HCT116 (cell line): ENCODE data around the gene SLC16A13. TPM values are rescaled to one million over a fixed set of nuclear protein-coding genes. Genes with fewer than 3 reads are reported as not detected.

Experiments
- ATAC-seq: fragments of 200-7000 bp; cut with Tn5 transposase; 2 replicates; pipeline ENCODE4 v1.9.1; 2020; ENCODE audit warnings: mild to moderate bottlenecking, moderate library complexity
- BruUV-seq: library from RNA; stranded (reverse); fragments of 400-500 nt; replicated peaks from 2 replicates; lab custom pipeline; 2021; lab: Mats Ljungman, UMichigan
- CTCF ChIA-PET: fragments of 300-600 bp; sonication (Branson Sonifier 250); formaldehyde crosslinking; loops from one replicate; lab custom pipeline; 2021; ENCODE audit warnings: antibody characterized with exemption; lab: Charles Lee
- POLR2A ChIA-PET: fragments of 300-600, 350-600 bp; sonication (Branson Sonifier 250); formaldehyde crosslinking; loops from one replicate; lab custom pipeline; 2021; ENCODE audit warnings: antibody characterized with exemption; lab: Charles Lee
- RAD21 ChIA-PET, 2 experiments: fragments of 300-600 bp; sonication (Branson Sonifier 250); formaldehyde crosslinking; loops; one replicate each; lab custom pipeline; 2023; ENCODE audit warnings: low total read pairs in 2 of 2; ENCODE audit not compliant: uncharacterized antibody in 2 of 2, unreplicated experiment in 2 of 2, low non-redundant PET in 1 of 2; lab: Charles Lee
- DNase-seq: peaks from one replicate; pipeline ENCODE4 v3.0.0-alpha.2; 2010; ENCODE audit warnings: low read depth, low spot score
- H2AFZ ChIP-seq: fragments of 200-600 bp; shearing (Covaris generic), sonication (generic); 2 replicates; pipeline ENCODE4 v1.6.1; 2017; ENCODE audit warnings: low read depth, mixed run types, mixed read lengths, antibody characterized with exemption, low read length; ENCODE audit not compliant: poor library complexity, severe bottlenecking
- H3K27ac ChIP-seq: 2 replicates; pipeline ENCODE4 v1.5.1; 2012; ENCODE audit warnings: low read depth, low read length
- H3K27me3 ChIP-seq: fragments of 200-600 bp; sonication (generic); 2 replicates; pipeline ENCODE4 v1.6.1; 2016; ENCODE audit warnings: mixed run types, low read length, mixed read lengths; ENCODE audit not compliant: insufficient read depth
- H3K36me3 ChIP-seq, 2 experiments: fragments of 200-500 bp in 1 of 2; fragments of 200-600 bp in 1 of 2; sonication (Bioruptor generic) in 1 of 2; sonication (generic) in 1 of 2; 2 replicates each; pipeline versions ENCODE4 v1.5.1 to v1.6.1; 2014 to 2016; ENCODE audit warnings: low read length in 2 of 2, inconsistent platforms in 1 of 2, mixed read lengths in 1 of 2, mixed run types in 1 of 2; ENCODE audit not compliant: insufficient read depth in 2 of 2, control insufficient read depth in 1 of 2
- H3K4me1 ChIP-seq, 2 experiments: fragments of 200-600 bp in 1 of 2; sonication (generic) in 1 of 2; 2 replicates each; pipeline versions ENCODE4 v1.5.1 to v1.6.1; 2012 to 2017; ENCODE audit warnings: low read length in 2 of 2, inconsistent platforms in 1 of 2, mild to moderate bottlenecking in 1 of 2, mixed read lengths in 1 of 2, mixed run types in 1 of 2, moderate library complexity in 1 of 2; ENCODE audit not compliant: insufficient read depth in 2 of 2, control insufficient read depth in 1 of 2
- H3K4me2 ChIP-seq: fragments of 200-600 bp; sonication (generic); 2 replicates; pipeline ENCODE4 v1.6.1; 2017; ENCODE audit warnings: mixed run types, low read length, mixed read lengths
- H3K4me3 ChIP-seq, 2 experiments: fragments of 200-600 bp in 1 of 2; sonication (generic) in 1 of 2; replicated peaks in 1 of 2; 2 replicates each; pipeline ENCODE4 v1.5.1; 2011 to 2016; ENCODE audit warnings: low read length in 2 of 2, control low read depth in 1 of 2, low read depth in 1 of 2, mild to moderate bottlenecking in 1 of 2, mixed read lengths in 1 of 2, mixed run types in 1 of 2
- H3K79me2 ChIP-seq: fragments of 200-600 bp; sonication (generic); 2 replicates; pipeline ENCODE4 v1.6.1; 2017; ENCODE audit warnings: mild to moderate bottlenecking, mixed run types, low read length, moderate library complexity, mixed read lengths; ENCODE audit not compliant: insufficient read depth
- H3K9ac ChIP-seq: fragments of 200-600 bp; sonication (generic); 2 replicates; pipeline ENCODE4 v1.6.1; 2016; ENCODE audit warnings: low read length, mixed read lengths
- H3K9me2 ChIP-seq: fragments of 200-600 bp; sonication (generic), shearing (Covaris generic); 2 replicates; pipeline ENCODE4 v1.6.1; 2017; ENCODE audit warnings: mixed run types, mild to moderate bottlenecking, moderate library complexity; ENCODE audit not compliant: insufficient read depth
- H3K9me3 ChIP-seq, 2 experiments: fragments of 200-500 bp in 1 of 2; fragments of 200-600 bp in 1 of 2; sonication (Bioruptor generic) in 1 of 2; sonication (generic) in 1 of 2; 2 replicates each; pipeline ENCODE4 v1.6.1; 2014 to 2017; ENCODE audit warnings: low read length in 2 of 2, mixed read lengths in 2 of 2, inconsistent platforms in 1 of 2, low read depth in 1 of 2, mild to moderate bottlenecking in 1 of 2, mixed run types in 1 of 2, moderate library complexity in 1 of 2; ENCODE audit not compliant: control insufficient read depth in 1 of 2, insufficient read depth in 1 of 2
- H4K20me1 ChIP-seq: fragments of 200-600 bp; sonication (generic), shearing (Covaris generic); 2 replicates; pipeline ENCODE4 v1.6.1; 2017; ENCODE audit warnings: mixed run types, mild to moderate bottlenecking, moderate library complexity; ENCODE audit not compliant: insufficient read depth
- CTCF ChIP-seq, 3 experiments: fragments of 200-600 bp in 1 of 3; sonication (generic) in 1 of 3; IDR thresholded peaks in 2 of 3; conservative IDR thresholded peaks in 1 of 3; 2 replicates each; pipeline ENCODE4 v1.5.1; 2012 to 2017; ENCODE audit warnings: low read depth in 2 of 3, low read length in 2 of 3, antibody characterized with exemption in 1 of 3, borderline replicate concordance in 1 of 3, control low read depth in 1 of 3, mild to moderate bottlenecking in 1 of 3, mixed read lengths in 1 of 3, mixed run types in 1 of 3, moderate library complexity in 1 of 3; ENCODE audit not compliant: insufficient read depth in 1 of 3
- EGR1 ChIP-seq: IDR thresholded peaks from 2 replicates; pipeline ENCODE4 v1.6.1; 2012; ENCODE audit warnings: low read depth
- POLR2A ChIP-seq: IDR thresholded peaks from 2 replicates; pipeline ENCODE4 v1.7.0; 2011; ENCODE audit warnings: borderline replicate concordance; ENCODE audit not compliant: insufficient read depth, insufficient read length; ENCODE audit errors: extremely low read depth
- POLR2AphosphoS5 ChIP-seq: IDR thresholded peaks from 2 replicates; pipeline ENCODE4 v1.6.1; 2011; ENCODE audit warnings: mild to moderate bottlenecking, low read depth, low read length, moderate library complexity
- RAD21 ChIP-seq: IDR thresholded peaks from 2 replicates; pipeline ENCODE4 v1.6.1; 2012; ENCODE audit warnings: low read depth, mild to moderate bottlenecking
- SRF ChIP-seq: IDR thresholded peaks from 2 replicates; pipeline ENCODE4 v1.6.1; 2012; ENCODE audit warnings: low read depth
- ZFX ChIP-seq: fragments of 450-650 bp; IDR thresholded peaks from 2 replicates; pipeline ENCODE4 v1.6.1; 2017
- intact Hi-C: fragments of 100-400 bp; cut with micrococcal nuclease; formaldehyde crosslinking; loops from 2 replicates; pipeline ENCODE4 v1.10.0; 2022
- total RNA-seq: library from RNA; stranded (reverse); gene quantifications from one replicate; pipeline ENCODE4 v1.2.1, GENCODE V29; 2021; ENCODE audit not compliant: unreplicated experiment

Gene SLC16A13
- total RNA-seq, 1 experiment from 2014 or later: 6.8 TPM

GRCh38 chr17:7038025-7038862 is 2.4 kb downstream of the SLC16A13 start:
- DNase-seq (no peak), ATAC-seq (no peak)
- TF ChIP-seq SRF (no peak), CTCF (IDR thresholded peaks at IDR 0.05 in 2 of 3, conservative IDR thresholded peaks at IDR 0.05 in 1 of 3; ENCODE audit: borderline replicate concordance in 1 of 3, insufficient read depth in 1 of 3, low read depth in 2 of 3, low read length in 2 of 3) (peak in 1 of 3 experiments; percentile 19; a peak in 1 of 6 replicates), POLR2AphosphoS5 (no peak; the same call in 1 of the 2 replicates)
- H3K4me3 ChIP-seq: no peak overlapping the region
- no TSS peak for BruUV-seq
- H3K36me3 ChIP-seq: no peaks in the 10 kb centered on the region
- H3K9me3 ChIP-seq: no peaks in the 10 kb centered on the region
- H3K79me2 ChIP-seq: 0 out of 2 replicates have a peak, but pooled peaks cover 4% of the 10 kb centered on the region
- H3K9me2 ChIP-seq: no peaks in the 10 kb centered on the region
- ChIA-PET RAD21 (no interaction called here), CTCF (interaction anchor here (1.4 kb wide), 1 partner anchor 8 kb away, joined by 7 read pairs; no protein-coding TSS in a partner anchor), POLR2A (interaction anchor here (0.6 to 0.9 kb wide), 2 partner anchors 13 to 93 kb away, joined by 3 to 8 read pairs; no protein-coding TSS in a partner anchor)
- H3K9ac ChIP-seq: no peak overlapping the region
- H3K27ac ChIP-seq: no peak overlapping the region; the same call in 1 of the 2 replicates
- no peak overlapping the region for H2AFZ ChIP-seq
- intact Hi-C loops: no loop called here
- no peaks in the 10 kb centered on the region for H3K27me3 ChIP-seq
- H4K20me1 ChIP-seq: no peaks in the 10 kb centered on the region
- peaks cover 4 to 17% of the 10 kb centered on the region in 2 experiments for H3K4me1 ChIP-seq
- H3K4me2 ChIP-seq: no peak overlapping the region

- BruUV-seq: no TSS peak
- intact Hi-C loops: no loop called here
- CTCF ChIA-PET: no interaction called here
Measured at GRCh38 chr17:7039832-7040231, 4.0 kb downstream of the SLC16A13 start.

More at GRCh38 chr17:7039832-7040231, 4.0 kb downstream of the SLC16A13 start:
- no peaks in the 10 kb centered on the region for H3K36me3 ChIP-seq
- no peak overlapping the region for H3K4me3 ChIP-seq
- no peak overlapping the region for H3K4me2 ChIP-seq
- 0 out of 2 replicates have a peak, but pooled peaks cover 4% of the 10 kb centered on the region for H3K79me2 ChIP-seq
- RAD21 ChIA-PET: no interaction called here
- no peaks in the 10 kb centered on the region for H3K9me2 ChIP-seq
- H4K20me1 ChIP-seq: no peaks in the 10 kb centered on the region
- H2AFZ ChIP-seq: no peak overlapping the region
- POLR2A ChIA-PET: no interaction called here
- no peak overlapping the region for H3K27ac ChIP-seq
- H3K9me3 ChIP-seq: no peaks in the 10 kb centered on the region
- no peak for ATAC-seq
- peaks cover 2 to 16% of the 10 kb centered on the region in 2 experiments for H3K4me1 ChIP-seq
- no peak for DNase-seq
- H3K9ac ChIP-seq: no peak overlapping the region
- H3K27me3 ChIP-seq: no peaks in the 10 kb centered on the region
- TF ChIP-seq POLR2AphosphoS5 (no peak), EGR1 (no peak), ZFX (no peak), POLR2A (no peak), RAD21 (no peak), SRF (no peak)
